NK-92 (cell line): Measurements from ENCODE around the gene RBFOX1.
"Not testable (repeated sequence)": the region's sequence is repeated elsewhere in the genome, so short reads cannot be mapped to it uniquely, and the experiment has no call there.

Source experiments
- DNase-seq: peaks from one replicate; lab custom pipeline; 2025; ENCODE audit not compliant: unreplicated experiment; lab: John Stamatoyannopoulos, UW

The RBFOX1 gene

DNA sequence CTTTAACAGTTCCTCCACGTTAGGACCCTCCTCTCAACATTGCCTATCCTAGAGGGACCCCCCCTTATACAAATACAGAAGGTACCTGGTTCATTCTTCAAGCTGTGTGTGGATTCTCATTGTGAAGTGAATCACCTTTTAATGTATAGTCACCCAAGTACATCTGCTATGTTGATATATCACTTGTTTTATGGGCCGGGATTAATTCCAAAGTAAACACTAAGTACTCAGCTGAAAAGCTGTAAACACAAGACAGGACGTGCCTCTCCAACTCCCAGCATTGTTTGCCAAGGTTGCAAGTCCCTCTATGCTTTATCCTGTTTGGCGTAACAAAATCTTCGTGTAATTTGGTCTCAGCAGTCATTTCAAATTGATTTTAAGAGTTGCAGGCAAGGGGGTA lies 123.6 kb downstream of the RBFOX1 start:
- DNase-seq, result no peak

DNA sequence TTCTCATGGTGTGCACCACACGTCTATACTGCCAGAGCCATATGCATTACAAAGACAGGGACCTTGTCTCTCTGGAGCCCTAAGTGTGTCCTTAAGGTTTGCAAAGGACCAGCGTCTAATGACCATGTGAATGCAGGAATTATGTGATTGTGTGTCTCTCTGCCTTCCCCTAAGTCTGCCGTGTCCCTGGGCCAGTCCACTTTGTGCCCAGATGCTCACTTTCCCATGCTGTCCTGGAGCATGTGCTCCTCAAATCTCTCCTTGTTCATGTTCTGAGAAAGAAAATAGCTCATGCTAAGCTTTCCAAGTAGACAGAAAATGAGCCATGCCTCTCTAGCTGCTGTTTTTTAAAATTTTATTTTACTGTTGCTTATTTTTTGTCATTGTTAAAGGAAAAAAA lies 125.5 kb downstream of the RBFOX1 start:
- no peak for DNase-seq

DNA sequence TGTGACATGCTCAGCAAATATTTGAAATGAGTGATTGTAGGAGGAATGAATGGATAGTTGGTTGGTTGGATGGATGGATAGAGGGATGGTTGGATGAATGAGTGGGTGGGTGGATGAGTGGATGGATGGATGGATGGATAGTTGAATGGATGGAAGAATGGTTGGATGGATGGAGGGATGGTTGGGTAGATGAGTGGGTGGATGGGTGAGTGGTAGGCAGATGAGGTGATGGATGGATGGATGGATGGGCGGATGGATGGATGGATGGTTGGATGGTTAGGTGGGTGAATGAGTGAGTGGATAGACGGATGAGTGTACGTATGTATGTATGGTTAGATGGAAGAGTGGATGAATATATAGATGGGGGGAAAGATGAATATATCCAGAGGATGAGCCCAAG lies 137.7 kb downstream of the RBFOX1 start:
- no peak for DNase-seq

DNA sequence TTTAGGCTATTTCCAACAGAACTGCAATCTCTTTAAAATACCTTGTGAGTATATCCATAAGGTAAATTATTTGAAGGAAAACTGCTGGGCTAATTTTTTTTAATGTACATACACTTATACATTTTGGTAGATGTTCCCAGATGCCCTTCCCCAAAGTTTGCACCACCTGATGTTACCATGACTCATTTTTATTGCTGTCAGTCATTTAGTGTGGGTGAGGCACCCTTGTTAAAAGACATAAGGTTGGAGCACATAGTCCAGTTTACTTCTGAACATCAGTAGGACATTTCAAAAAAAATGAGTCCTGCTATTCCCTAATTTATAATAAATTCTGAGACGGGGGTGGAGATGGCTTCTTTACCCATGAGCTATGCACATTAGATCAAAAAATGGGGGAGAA lies 138.6 kb downstream of the RBFOX1 start:
- DNase-seq, result no peak

DNA sequence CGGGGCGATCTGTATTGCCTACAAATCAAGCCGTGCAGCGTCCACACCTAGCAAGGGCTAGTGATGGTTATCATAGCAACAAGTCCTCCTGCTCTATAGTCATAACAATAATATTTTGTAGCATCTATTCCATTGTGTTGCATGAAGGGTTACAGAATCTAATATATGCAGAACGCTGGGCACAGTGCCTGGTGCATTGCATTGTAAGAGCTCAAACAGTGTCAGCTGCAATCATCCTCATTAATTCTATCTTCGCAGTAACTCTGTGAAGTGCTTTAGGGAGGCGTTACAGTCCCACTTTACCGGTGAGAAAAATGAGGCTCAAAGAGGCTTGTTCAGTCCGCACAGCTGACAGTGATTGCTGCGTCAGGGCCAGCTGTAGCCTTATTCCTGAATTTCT lies 149.4 kb downstream of the RBFOX1 start:
- DNase-seq, result no peak

DNA sequence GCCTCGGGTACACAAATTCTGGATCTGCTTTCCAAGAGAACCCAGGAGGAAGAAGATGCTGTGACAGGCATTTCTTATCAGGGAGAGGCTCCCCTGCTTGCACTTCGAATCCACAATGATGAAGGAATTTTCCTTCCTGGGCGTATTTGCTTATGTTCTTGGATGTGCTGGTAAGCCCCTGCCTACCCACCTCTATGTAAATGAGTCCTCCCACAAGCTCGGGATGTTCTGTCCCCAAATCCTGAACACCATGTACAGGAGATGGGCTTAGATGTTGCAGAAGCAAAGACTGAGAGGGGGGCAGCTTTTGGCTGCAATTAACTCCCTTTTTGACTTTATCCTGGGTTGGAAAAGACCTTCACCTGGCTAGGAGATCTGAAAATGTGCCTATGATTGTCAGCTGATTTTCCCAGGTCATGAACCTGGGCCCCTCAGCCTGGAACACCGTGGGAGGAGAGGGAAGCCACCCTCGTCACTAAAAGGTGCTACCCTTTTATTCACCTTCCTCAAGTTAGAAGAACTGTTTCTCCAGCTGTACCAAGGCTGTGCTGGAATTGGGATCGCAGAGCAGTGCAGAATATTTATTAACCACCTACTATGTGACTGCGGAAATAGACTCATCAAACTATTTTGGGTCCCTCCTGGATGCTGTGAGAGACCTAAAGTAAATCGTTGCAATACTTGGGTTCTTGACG lies 150.1 kb downstream of the RBFOX1 start:
- no peak for DNase-seq

DNA sequence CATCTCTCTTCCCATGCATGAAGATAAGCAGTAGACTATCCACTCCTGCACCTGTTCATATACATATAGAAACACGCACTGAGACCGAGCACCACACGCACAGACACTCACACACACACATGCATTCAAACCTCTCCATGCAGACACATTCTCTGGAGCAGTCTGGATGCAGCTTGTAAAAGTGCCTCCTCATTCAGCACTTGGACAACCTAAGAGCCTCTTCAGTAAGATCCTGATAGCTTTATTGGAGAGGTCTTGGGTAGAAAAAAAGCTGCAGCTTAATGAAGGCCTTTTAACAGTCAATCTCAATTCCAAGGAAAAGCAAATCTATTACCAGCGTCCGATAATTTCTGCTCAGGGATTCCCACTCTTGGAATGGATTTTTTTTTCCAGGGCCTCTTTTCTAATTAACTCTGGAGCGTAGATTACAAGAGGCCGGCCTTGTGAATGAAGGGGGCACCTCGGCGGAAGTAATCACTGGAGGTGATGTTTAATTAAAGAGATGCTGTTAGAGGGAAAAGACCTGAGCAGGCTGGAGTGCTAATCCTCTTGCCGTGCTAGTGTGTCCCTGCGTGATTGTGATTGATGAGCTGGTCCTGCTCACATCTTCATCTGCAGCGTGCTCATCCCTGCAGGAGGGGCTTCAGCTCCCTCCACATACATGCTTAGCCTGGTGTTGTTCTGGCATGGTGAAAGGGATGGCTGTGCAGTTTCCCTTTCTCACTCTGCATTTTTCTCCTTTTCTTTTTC lies 155.1 kb downstream of the RBFOX1 start:
- DNase-seq, result no peak

DNA sequence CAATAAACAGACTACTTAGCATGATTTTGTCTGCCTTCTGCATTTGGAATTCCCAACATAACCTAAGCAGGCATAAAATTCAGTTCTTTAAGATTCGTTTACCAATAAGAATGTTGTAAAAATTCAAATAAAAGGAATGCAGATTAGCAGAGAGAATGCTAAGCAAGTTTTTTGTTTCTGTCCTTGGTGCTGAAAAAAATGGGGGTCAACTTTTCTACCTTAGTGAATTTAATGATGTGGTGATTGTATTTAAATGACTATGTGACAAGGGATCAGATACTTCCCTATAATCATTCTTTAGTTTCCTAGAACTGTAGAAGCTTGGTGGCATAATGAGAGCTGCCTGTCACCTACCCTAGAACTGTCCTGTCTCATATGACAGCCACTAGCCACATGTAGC lies 159.5 kb downstream of the RBFOX1 start:
- no peak for DNase-seq

DNA sequence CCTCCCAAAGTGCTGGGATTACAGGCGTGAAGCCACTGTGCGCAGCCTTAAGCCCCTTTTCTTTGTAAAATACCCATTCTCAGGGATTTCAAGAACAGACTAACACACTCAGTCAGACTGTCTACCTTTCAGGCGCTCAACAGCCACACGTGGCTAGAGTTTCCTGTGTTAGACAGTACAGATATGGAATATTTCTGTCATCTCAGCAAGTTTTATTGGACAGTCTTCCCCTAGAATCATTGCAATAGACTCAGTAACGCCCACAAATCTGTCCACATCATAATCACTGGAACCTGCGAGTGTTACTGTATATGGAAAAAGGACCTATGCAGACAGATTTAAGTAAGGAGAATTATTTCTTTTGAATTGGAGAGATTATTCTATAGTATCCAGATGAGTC lies 160.5 kb downstream of the RBFOX1 start:
- no peak for DNase-seq

DNA sequence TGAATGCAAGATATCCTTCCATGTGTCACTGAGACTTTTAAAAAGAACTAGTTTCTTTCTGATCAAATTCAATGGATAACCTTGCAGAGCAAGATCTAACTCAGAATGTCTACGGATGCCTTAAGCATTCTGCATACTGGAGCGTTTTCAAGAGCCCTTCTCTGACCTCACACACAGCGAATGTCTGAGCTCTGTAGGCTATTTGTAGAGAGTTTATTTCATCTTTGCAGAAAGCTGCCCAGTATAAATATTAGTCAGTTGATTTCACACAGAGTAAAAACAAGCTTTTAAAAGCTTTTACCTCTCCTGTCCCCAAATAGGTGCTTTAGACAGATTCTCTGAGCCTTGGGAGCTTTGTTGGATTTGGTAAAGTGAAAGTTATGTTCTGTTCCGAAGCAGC lies 165.0 kb downstream of the RBFOX1 start:
- DNase-seq, result no peak

DNA sequence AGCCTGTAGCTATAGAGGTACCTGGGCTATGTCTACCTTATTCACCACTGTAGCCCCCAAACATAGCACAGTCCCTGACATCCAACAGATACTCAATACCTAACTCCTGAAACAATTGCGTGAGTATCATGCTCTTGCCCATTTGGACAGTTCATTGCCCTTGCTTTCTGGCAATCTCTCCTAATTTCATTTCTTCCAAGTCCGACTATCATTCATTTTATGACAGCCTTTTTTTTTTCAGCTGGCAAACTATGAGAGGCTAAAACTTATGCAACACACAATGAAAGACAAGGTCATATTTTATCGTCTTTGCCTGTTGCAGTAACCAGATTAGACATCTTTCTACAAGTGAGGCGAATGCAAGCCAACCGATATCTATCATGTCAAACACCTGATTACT lies 169.2 kb downstream of the RBFOX1 start:
- DNase-seq, result no peak

DNA sequence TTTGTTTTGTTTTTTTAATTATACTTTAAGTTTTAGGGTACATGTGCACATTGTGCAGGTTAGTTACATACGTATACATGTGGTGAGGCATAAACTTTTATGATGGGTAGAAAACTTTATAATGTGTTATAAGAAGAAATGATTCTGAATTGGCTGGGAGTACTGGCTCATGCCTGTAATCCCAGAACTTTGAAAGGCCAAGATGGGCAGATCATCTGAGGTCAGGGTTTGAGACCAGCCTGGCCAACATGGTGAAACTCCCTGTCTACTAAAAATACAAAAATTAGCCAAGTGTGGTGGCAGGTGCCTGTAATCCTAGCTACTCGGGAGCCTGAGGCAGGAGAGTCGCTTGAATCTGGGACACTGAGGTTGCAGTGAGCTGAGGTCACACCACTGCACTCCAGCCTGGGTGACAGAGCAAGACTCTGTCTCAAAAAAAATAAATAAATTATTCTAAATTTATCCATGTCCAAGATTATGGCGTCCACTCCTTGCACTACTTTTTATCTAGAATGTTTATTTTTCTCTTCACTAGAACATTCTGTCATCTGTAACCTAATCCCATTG lies 170.0 kb downstream of the RBFOX1 start:
- DNase-seq, result not testable (repeated sequence)

DNA sequence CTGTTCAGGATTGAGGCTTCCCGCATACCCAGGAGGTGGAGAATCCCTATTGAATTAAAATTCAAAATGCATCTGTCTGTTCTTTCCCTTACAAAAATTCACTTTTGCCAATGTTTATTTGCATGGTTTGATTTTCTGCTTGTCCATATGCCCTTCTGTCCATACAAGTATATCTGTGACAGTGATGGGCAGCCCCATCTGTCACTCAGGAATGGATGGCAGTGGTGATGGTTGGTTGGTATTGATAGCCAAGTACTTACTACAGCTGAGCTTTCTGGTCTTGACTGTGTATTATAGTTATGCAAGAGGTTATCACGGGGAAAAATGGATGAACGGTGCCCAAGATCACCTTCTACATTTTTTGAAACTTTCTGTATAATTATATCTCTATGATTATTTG lies 171.0 kb downstream of the RBFOX1 start:
- DNase-seq, result no peak

DNA sequence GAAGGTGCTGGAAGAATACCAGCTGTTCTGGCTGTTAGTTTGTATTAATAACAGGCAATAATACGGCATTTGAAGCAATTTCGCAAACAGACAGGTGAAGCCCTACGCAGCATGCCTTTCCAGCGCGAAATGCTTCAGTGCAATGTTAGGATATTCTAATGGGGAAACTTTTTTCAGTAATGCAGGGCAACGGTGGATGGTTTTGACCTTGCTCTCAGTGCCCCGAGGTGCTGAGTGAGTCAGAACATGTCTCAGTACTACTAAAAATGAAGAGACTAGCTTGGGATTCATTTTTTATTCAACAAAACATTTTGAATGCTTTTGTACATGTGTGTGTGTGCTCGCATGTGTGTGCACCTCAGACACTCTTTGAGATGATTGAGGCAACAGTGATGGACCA lies 172.2 kb downstream of the RBFOX1 start:
- no peak for DNase-seq

DNA sequence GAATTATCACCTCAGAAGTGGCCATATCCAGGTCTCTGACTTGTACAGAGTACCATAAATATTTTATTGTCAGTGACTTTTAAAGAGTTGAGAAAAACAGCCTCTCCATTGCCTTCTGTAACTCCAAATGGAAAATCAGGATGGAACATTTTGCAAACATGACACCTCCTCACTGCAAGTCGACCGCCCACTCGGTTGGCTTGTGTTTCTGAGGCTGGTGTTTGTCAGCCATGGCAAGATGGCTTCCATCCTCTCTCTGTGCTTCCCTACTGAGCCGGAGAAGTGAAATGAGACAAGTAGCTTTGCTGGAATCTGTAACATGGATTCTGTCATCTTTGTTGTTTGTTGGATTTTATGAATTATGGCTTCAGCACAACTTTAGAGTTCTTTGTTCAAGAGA lies 172.8 kb downstream of the RBFOX1 start:
- no peak for DNase-seq

DNA sequence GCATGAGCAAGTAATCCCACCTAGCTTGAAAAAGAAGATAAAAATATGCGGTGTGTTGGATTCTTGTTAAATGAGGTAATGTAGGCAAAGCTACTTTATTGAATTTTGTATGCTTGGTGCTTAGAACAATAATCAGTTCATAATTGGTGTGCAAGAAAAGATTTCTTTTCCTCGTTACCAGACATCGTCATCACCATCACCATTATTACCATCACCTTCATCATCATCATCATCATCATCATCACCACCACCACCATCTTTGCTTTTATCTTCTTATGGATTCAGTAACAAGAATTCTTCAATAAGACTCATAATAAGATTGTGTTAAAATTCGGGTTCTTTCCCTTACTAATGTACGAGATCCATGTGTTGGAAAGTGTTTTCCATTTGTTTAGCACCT lies 173.7 kb downstream of the RBFOX1 start:
- DNase-seq, result no peak

DNA sequence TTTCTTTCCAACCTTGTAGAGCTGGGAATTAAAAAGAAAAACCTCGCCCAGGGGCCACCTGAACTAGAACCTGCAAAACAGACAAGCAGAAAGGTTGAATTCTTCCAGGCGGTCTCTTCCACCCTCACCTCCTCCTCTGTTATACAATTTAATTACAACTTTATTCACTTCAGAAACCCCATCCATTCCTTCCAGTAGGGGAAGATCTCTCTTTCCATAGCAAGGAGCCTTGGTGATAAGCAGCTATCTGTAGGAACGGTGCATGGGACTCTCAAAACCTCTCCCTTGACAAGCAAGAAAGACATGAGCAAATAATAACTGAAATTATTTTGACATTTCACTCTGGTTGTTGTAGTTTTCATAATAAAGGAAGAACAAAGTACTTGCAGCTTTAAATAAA lies 176.0 kb downstream of the RBFOX1 start:
- DNase-seq, result no peak

DNA sequence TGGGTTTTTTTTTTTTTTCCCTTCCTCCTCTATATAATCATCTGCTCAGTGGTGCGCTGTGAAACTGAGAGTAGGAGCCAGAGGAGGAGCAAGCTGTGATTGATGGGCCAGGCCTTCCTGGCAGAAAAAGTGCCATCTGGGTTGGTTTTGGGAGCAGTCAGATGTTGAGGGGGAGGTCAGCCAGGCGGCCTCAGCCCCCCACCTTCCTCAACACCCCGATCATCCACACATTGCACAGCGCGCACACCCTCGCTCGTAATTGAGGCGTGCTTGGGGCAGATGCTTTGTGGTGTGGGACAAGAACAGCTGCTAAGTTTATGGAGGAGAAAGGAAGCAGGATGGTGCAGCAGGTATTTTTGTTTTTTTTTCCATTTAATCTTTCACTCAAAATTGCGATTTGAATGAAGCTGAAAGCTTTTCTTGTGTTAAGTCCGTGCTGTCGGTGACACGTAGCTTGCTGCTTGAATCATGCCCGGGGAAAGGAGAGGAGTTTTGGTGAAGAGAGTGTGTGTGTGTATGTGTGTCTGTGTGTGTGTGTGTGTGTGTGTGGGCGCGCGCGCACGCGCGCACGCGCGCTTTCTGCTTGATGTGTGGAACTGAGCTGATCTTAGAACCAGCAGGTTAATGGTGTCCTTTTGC lies 177.4 kb downstream of the RBFOX1 start:
- no peak for DNase-seq

DNA sequence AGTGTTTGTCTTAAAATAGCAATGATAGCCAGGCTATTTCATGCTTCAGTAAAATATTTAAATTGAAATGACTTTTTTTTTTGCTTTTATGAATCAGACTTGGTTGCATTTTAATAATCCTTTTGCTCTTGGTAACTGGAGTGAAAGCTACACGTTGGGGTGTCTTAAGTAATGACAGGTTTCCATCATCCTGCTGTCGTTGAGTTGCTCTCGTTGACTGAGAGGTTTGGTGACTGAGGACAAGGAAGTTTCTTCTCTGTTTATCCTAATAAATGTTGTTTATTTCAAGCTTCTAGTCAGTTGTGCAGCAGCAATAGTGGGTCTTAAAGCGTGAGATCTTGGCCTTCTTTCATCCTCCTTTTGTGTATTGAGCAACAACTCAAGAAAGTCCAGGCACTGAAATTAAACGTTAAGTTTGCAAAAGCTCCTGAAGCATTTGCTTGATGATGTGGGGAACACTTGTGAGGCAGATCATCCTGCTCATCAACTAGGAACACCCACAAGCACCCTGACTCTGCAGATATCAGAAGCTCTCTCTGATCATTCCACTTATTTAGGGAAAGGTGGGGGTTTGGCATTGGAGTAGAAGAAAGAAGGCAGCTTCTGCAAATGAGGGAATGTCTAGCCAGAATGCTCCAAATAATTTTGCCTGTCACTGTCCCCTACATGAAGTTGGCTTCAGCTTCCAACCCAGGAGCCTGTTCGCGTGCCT lies 179.1 kb downstream of the RBFOX1 start:
- DNase-seq, result no peak

DNA sequence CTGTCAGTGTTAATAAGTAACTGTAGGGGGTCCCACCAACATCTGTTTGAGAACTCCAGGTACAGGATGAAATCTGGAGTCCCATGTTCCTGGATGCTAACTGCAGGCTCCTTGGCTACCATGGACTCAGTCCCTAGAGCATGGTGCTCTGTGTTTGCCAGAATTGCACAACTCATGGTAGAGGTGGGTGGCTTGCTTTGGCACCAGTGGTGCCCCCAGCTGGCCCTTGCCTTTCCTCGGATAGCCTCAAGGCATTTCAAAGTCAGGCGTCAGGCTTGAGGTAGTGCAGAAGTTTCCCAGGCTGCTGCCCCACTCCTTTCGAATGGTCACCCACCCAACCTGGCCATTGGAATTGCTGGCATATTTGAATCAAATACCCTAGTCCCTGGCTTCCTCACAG lies 179.9 kb downstream of the RBFOX1 start:
- no peak for DNase-seq

DNA sequence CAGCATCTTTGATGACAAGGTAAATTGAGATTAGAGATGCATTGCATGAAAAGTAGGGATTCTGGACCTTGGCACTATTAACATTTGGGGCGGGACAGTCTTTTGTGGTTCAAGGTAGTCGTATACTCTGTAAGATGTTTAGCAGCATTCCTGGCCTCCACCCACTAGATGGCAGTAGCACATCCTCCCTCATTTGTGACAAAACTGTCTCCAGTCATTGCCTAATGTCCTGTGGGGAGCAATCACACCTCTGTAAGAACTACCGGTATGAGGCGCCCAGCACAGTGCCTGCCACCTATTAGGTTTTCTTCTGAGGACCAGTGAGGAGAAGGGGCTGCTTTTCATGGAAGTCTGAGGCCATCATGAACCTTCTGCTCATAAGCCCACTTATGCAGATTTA lies 180.8 kb downstream of the RBFOX1 start:
- no peak for DNase-seq
